ENCODE measurements around the gene TANC1. TPM values are rescaled to one million over a fixed set of nuclear protein-coding genes. Genes with fewer than 3 reads are reported as not detected.

Gene TANC1
- total RNA-seq, 1 donor from 2014 or later: not detected

DNA sequence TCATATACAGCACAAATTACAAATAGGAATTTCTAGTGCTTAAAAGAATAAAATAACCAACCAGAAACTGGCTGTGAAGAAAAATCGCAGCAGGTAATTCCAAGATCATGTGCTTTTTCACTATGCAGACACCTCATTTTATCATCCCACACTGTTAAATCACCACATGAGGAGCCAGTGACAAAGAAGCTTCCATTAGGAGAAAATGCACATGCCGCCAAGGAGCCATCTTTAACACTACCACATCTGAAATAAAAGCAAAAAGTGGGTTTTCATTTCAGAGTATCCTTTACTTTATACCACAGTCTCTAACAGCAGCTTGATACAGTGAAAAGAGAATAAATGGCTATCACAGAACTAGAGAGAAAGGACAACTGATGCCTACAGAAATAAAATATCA lies 311.3 kb downstream of the TANC1 start:
- Mint-ChIP-seq H3K4me3 (no peak overlapping the region), H3K4me1 (peaks cover 33% of the 10 kb centered on the region), H3K27ac (no peak overlapping the region), H3K9me3 (no peaks in the 10 kb centered on the region), H3K36me3 (ENCODE audit: low read depth) (peaks cover 26% of the 10 kb centered on the region), H3K27me3 (no peaks in the 10 kb centered on the region)
- ATAC-seq (ENCODE audit: low read depth): no peak
- ChIA-PET CTCF (no interaction called here), POLR2A (no interaction called here)
- DNase-seq: no peak
- TF ChIP-seq, protein P1, sequence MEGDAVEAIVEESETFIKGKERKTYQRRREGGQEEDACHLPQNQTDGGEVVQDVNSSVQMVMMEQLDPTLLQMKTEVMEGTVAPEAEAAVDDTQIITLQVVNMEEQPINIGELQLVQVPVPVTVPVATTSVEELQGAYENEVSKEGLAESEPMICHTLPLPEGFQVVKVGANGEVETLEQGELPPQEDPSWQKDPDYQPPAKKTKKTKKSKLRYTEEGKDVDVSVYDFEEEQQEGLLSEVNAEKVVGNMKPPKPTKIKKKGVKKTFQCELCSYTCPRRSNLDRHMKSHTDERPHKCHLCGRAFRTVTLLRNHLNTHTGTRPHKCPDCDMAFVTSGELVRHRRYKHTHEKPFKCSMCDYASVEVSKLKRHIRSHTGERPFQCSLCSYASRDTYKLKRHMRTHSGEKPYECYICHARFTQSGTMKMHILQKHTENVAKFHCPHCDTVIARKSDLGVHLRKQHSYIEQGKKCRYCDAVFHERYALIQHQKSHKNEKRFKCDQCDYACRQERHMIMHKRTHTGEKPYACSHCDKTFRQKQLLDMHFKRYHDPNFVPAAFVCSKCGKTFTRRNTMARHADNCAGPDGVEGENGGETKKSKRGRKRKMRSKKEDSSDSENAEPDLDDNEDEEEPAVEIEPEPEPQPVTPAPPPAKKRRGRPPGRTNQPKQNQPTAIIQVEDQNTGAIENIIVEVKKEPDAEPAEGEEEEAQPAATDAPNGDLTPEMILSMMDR (IDR thresholded peaks at IDR 0.05): no peak
- intact Hi-C loops (cut with micrococcal nuclease): loop anchor here (10.0 kb wide), 4 partner anchors 335 to 1885 kb away; partner anchors contain the start of genes BAZ2B, LY75 and TANK

- Mint-ChIP-seq H3K4me3 (no peak overlapping the region), H3K9me3 (no peaks in the 10 kb centered on the region), H3K27me3 (no peaks in the 10 kb centered on the region), H3K36me3 (ENCODE audit: low read depth) (peaks cover 21% of the 10 kb centered on the region), H3K27ac (peak overlapping the region; percentile 56), H3K4me1 (peaks cover 45% of the 10 kb centered on the region)
- DNase-seq (no peak), ATAC-seq (ENCODE audit: low read depth) (no peak)
- ChIA-PET CTCF (no interaction called here), POLR2A (interaction anchor here (0.6 kb wide), 2 partner anchors 32 to 117 kb away, joined by 4 to 6 read pairs; no protein-coding TSS in a partner anchor)
- TF ChIP-seq, protein P1 (IDR thresholded peaks at IDR 0.05): no peak
- intact Hi-C loops (cut with micrococcal nuclease): loop anchor here (10.0 kb wide), 4 partner anchors 334 to 1884 kb away; partner anchors contain the start of genes BAZ2B, LY75 and TANK
These were observed 312.6 kb downstream of the TANC1 start for GRCh38 chr2:159281002-159281401.

Other genes with a start within 250 kb of the TANC1 start
- not detected in 2 replicates for gene DAPL1, start 173.3 kb upstream of the TANC1 start, total RNA-seq

Measured in activated B cell treated with CpG ODN at 0.5 μM for 24 hours (primary cell).